ENCODE measurements around the gene TMEM53.

DNA sequence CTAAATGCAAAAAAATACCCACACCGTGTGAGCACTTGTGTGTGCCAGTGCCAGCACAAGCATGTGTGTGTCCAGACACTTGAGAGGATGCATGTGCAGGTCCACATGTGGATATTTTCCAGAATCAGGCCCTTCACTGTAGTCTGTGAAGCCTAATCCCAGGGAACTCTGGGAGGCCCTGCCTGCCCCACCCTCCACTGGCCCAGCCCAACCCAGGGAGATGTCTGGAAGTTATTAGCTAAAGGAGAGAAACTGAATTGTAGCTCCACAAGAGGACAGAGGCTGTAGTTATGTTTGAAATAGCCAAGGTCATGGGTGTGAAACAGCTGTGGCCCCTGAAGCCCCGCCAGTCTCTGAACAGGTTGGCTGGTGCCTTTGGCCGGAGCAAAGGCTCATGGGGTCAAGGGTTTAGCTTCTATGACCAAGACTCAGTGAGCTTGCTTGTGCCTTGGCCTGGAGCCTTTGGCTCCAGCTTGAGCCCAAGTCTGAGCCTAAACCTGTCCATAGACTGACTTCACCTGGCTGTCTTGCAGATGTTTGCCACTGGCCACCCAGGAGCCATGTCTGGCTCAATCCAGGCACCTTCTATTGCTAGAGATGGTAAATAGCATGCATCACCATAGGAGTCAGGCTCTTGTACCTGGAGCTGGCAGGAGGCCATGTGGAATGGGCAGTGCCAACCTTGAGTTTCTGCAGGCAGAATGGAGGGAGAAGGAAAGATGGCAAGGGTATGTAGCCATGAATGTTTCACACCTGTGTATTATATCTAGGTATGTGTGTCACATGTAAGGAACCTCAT lies 69.9 kb downstream of the TMEM53 start:
- no peak for TF ChIP-seq POLR2AphosphoS5 (IDR thresholded peaks at IDR 0.05)
- TF ChIP-seq, protein P1, sequence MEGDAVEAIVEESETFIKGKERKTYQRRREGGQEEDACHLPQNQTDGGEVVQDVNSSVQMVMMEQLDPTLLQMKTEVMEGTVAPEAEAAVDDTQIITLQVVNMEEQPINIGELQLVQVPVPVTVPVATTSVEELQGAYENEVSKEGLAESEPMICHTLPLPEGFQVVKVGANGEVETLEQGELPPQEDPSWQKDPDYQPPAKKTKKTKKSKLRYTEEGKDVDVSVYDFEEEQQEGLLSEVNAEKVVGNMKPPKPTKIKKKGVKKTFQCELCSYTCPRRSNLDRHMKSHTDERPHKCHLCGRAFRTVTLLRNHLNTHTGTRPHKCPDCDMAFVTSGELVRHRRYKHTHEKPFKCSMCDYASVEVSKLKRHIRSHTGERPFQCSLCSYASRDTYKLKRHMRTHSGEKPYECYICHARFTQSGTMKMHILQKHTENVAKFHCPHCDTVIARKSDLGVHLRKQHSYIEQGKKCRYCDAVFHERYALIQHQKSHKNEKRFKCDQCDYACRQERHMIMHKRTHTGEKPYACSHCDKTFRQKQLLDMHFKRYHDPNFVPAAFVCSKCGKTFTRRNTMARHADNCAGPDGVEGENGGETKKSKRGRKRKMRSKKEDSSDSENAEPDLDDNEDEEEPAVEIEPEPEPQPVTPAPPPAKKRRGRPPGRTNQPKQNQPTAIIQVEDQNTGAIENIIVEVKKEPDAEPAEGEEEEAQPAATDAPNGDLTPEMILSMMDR (IDR thresholded peaks at IDR 0.05), result no peak
- TF ChIP-seq POLR2A (IDR thresholded peaks at IDR 0.05), result no peak

Measured in prostate gland (tissue), 2 donors.